CD4-positive, CD25-positive, alpha-beta regulatory T cell (primary cell): ENCODE results near the gene AGBL4. TPM values are rescaled to one million over a fixed set of nuclear protein-coding genes. Genes with fewer than 3 reads are reported as not detected.
A peak's percentile ranks its signal among the peaks of the same experiment; 100 is the strongest.
"Not testable (repeated sequence)": the region's sequence is repeated elsewhere in the genome, so short reads cannot be mapped to it uniquely, and the experiment has no call there.

Experiments used
- ATAC-seq, 2 donors: fragments of 150-1000 bp; cut with Tn5 transposase; one replicate each; pipeline ENCODE4 v1.10.0; 2021; ENCODE audit warnings: low read depth in 2 of 2, moderate number of reproducible peaks in 2 of 2, moderate library complexity in 1 of 2
- DNase-seq, 3 donors: peaks; one replicate each; pipeline versions ENCODE4 v3.0.0 to v3.0.0-alpha.2; 2012 to 2022; ENCODE audit warnings: mixed read lengths in 1 of 3
- H3K27ac ChIP-seq: one replicate; pipeline ENCODE4 v1.7.0; 2013; ENCODE audit warnings: mild to moderate bottlenecking, low read length; ENCODE audit not compliant: insufficient read depth, poor library complexity, severe bottlenecking
- H3K27me3 ChIP-seq: one replicate; pipeline ENCODE4 v1.7.0; 2013; ENCODE audit warnings: low read length; ENCODE audit not compliant: control insufficient read depth, insufficient read depth
- H3K36me3 ChIP-seq: one replicate; pipeline ENCODE4 v1.7.0; 2013; ENCODE audit warnings: mild to moderate bottlenecking, low read length, moderate library complexity; ENCODE audit not compliant: control insufficient read depth, insufficient read depth
- H3K4me1 ChIP-seq: 2 replicates; pipeline ENCODE4 v1.7.0; 2013; ENCODE audit warnings: mild to moderate bottlenecking, low read length; ENCODE audit not compliant: insufficient read depth, control insufficient read depth, poor library complexity, severe bottlenecking
- H3K4me3 ChIP-seq: one replicate; pipeline ENCODE4 v1.7.0; 2013; ENCODE audit warnings: low read depth, mild to moderate bottlenecking, low read length, moderate library complexity
- H3K9me3 ChIP-seq, 2 experiments: 1 replicate in 1 of 2; 2 replicates in 1 of 2; pipeline ENCODE4 v1.7.0; 2013; ENCODE audit warnings: low read length in 2 of 2, mild to moderate bottlenecking in 1 of 2, moderate library complexity in 1 of 2; ENCODE audit not compliant: control insufficient read depth in 2 of 2
- H3K27ac Mint-ChIP-seq, 3 donors: one replicate each; pipeline ENCODE4 v1.8.0; 2020 to 2022; ENCODE audit warnings: mild to moderate bottlenecking in 3 of 3, mixed read lengths in 3 of 3, moderate library complexity in 2 of 3
- H3K27me3 Mint-ChIP-seq: one replicate; pipeline ENCODE4 v1.8.0; 2022; ENCODE audit warnings: mild to moderate bottlenecking, mixed read lengths
- H3K36me3 Mint-ChIP-seq: one replicate; pipeline ENCODE4 v1.8.0; 2020; ENCODE audit warnings: mixed read lengths
- H3K4me1 Mint-ChIP-seq, 4 donors: one replicate each; pipeline ENCODE4 v1.8.0; 2020 to 2022; ENCODE audit warnings: mixed read lengths in 4 of 4, mild to moderate bottlenecking in 1 of 4
- H3K4me3 Mint-ChIP-seq, 4 donors: one replicate each; pipeline ENCODE4 v1.8.0; 2020 to 2022; ENCODE audit warnings: mild to moderate bottlenecking in 4 of 4, mixed read lengths in 4 of 4, moderate library complexity in 3 of 4
- H3K9me3 Mint-ChIP-seq, 7 donors: one replicate each; pipeline ENCODE4 v1.8.0; 2020 to 2022; ENCODE audit warnings: mixed read lengths in 7 of 7, mild to moderate bottlenecking in 3 of 7, moderate library complexity in 2 of 7
- polyA plus RNA-seq, 4 donors: library from polyadenylated mRNA; unstranded; fragments of 300-500 nt; fragmentation: Illumina TruSeq; gene quantifications; one replicate each; pipeline ENCODE4 v1.2.3, GENCODE V29; 2021
- total RNA-seq: library from RNA; stranded (reverse); gene quantifications from one replicate; pipeline ENCODE4 v1.2.3, GENCODE V29; 2022

AGBL4 gene
- total and polyA plus RNA-seq, 5 donors from 2014 or later = 0.47 TPM; not detected in 4

DNA sequence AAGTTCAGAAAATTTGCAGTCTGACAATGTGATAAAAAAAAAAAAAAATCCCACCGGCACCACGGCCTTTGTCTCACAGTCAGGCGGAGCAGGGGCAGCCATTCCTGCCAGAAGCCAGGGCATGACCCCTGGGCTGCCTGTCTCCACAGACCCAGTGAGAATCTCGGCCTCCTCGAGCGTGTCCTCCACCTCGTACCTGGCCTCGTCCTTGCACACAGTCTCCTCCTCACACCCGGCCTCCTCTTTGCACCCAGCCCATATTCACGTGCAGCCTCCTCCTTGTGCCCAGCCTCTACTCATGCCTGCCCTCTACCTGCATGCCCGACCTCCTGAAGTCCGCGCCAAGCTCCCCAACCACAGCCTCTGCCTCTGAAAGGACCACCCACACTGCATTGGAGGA, 182.0 kb downstream of the AGBL4 start:
- DNase-seq (no peak), ATAC-seq (no peak)
- Histone ChIP-seq H3K9me3 (peaks cover 8 to 17% of the 10 kb centered on the region in 2 experiments), H3K4me1 (no peaks in the 10 kb centered on the region), H3K4me3 (no peak overlapping the region), H3K27ac (no peak overlapping the region), H3K36me3 (no peaks in the 10 kb centered on the region), H3K27me3 (no peaks in the 10 kb centered on the region)
- H3K27me3 Mint-ChIP-seq = no peaks in the 10 kb centered on the region
- H3K36me3 Mint-ChIP-seq = no peaks in the 10 kb centered on the region
- H3K4me3 Mint-ChIP-seq = no peak overlapping the region
- H3K4me1 Mint-ChIP-seq = no peaks in the 10 kb centered on the region
- no peak overlapping the region for H3K27ac Mint-ChIP-seq
- H3K9me3 Mint-ChIP-seq = peaks cover 4 to 41% (median 16%) of the 10 kb centered on the region in 7 donors

DNA sequence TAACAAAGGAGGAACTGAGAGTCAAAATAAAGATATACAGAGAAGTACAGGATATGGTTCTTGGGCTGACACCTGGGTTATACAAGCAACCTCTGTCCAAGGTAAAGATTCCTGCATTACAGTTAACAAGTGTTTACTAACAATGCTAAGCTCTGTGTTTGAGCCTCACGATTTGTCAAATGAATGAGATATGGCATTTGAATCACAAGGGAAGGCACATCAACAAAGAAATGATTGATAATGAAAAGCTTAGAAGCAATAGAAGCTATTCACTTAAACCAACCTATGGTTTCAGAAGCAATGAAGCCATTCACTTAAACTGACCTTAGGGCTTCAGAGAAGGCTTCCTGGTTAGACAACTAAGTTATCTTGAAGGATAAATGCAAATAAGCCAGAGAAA, 199.5 kb downstream of the AGBL4 start:
- no peaks in the 10 kb centered on the region for H3K27me3 ChIP-seq
- no peak overlapping the region for H3K27ac Mint-ChIP-seq
- no peak overlapping the region for H3K4me3 ChIP-seq
- no peaks in the 10 kb centered on the region for H3K4me1 Mint-ChIP-seq
- H3K9me3 ChIP-seq = no peaks in the 10 kb centered on the region
- no peaks in the 10 kb centered on the region for H3K27me3 Mint-ChIP-seq
- H3K36me3 Mint-ChIP-seq = no peaks in the 10 kb centered on the region
- no peaks in the 10 kb centered on the region for H3K36me3 ChIP-seq
- H3K4me1 ChIP-seq = no peaks in the 10 kb centered on the region
- H3K27ac ChIP-seq = no peak overlapping the region
- no peak for DNase-seq
- H3K9me3 Mint-ChIP-seq = peaks cover 0 to 40% (median 6%) of the 10 kb centered on the region in 7 donors
- no peak for ATAC-seq
- no peak overlapping the region for H3K4me3 Mint-ChIP-seq

DNA sequence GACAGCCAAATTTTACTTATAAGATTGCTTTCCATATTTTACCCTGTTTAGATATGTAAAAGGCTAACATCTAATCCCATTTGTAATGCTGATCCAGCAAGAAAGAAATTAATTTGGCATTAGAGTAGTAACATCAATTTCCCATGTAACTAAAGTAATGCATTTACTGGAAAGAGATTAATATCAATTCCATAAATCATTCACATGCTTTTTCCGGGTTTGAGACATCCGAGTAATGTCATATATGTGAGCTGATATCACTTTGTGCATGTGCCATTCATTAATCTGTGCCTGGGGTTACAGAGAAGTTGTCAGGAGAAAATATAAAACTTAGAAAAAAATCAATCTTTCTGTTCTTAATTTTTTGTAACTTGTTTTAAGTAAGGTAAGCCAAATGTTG, 206.1 kb downstream of the AGBL4 start:
- Mint-ChIP-seq H3K4me1 (no peaks in the 10 kb centered on the region), H3K27me3 (no peaks in the 10 kb centered on the region), H3K27ac (no peak overlapping the region), H3K4me3 (no peak overlapping the region), H3K9me3 (peaks cover 0 to 11% (median 2%) of the 10 kb centered on the region in 7 donors), H3K36me3 (no peaks in the 10 kb centered on the region)
- H3K27ac ChIP-seq = no peak overlapping the region
- H3K4me3 ChIP-seq = no peak overlapping the region
- no peaks in the 10 kb centered on the region for H3K36me3 ChIP-seq
- H3K9me3 ChIP-seq = no peaks in the 10 kb centered on the region
- H3K4me1 ChIP-seq = no peaks in the 10 kb centered on the region
- H3K27me3 ChIP-seq = no peaks in the 10 kb centered on the region
- ATAC-seq (no peak), DNase-seq (no peak)

DNA sequence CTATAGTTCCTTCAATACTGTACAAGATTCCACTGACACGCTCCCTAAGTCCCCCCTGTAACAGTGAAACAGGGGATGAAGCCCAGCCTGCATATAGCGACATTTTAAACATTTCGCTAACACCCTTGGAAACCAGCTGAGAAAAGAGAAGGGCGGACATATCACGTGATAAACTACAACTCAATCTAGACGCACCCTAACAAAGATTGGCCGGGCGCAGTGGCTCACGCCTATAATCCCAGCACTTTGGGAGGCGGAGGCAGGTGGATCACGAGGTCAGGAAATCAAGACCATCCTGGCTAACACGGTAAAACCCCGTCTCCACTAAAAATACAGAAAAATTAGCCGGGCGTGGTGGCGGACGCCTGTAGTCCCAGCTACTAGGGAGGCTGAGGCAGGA, 236.7 kb downstream of the AGBL4 start:
- H3K4me3 Mint-ChIP-seq, H3K9me3 Mint-ChIP-seq, H3K27me3 Mint-ChIP-seq, H3K27me3 ChIP-seq, DNase-seq, ATAC-seq, H3K36me3 ChIP-seq, H3K27ac ChIP-seq, H3K36me3 Mint-ChIP-seq, H3K4me1 Mint-ChIP-seq, H3K4me1 ChIP-seq, H3K9me3 ChIP-seq, H3K27ac Mint-ChIP-seq, H3K4me3 ChIP-seq: not testable (repeated sequence)

DNA sequence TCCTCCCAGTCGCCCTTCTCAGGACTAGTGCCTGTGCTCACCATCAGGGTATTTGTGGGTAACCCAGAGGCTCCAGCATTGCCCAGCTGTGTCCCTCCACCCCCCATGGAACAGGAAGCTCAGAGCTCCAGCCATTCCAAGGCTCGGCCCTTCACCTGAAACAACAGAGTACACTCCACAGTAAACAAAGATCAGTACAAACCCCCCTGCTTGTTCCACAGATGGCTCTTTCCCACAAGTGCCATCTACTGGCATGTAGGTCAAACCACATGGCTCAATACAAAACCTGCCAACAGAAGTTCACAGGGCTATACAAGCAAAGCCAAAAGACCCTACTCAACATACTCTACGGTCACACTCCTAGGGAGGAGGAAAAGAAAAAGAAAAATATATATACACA, 258.7 kb downstream of the AGBL4 start:
- peak overlapping the region in 1 of 4 donors; percentile 4 for H3K4me3 Mint-ChIP-seq
- no peaks in the 10 kb centered on the region for H3K36me3 ChIP-seq
- no peak overlapping the region for H3K27ac Mint-ChIP-seq
- H3K9me3 ChIP-seq = peaks cover 4 to 11% of the 10 kb centered on the region in 2 experiments
- no peaks in the 10 kb centered on the region for H3K27me3 Mint-ChIP-seq
- ATAC-seq = no peak
- no peak for DNase-seq
- no peaks in the 10 kb centered on the region for H3K4me1 Mint-ChIP-seq
- no peaks in the 10 kb centered on the region for H3K4me1 ChIP-seq
- peaks cover 0 to 28% (median 7%) of the 10 kb centered on the region in 7 donors for H3K9me3 Mint-ChIP-seq
- no peaks in the 10 kb centered on the region for H3K27me3 ChIP-seq
- no peak overlapping the region for H3K4me3 ChIP-seq
- no peak overlapping the region for H3K27ac ChIP-seq
- H3K36me3 Mint-ChIP-seq = no peaks in the 10 kb centered on the region

DNA sequence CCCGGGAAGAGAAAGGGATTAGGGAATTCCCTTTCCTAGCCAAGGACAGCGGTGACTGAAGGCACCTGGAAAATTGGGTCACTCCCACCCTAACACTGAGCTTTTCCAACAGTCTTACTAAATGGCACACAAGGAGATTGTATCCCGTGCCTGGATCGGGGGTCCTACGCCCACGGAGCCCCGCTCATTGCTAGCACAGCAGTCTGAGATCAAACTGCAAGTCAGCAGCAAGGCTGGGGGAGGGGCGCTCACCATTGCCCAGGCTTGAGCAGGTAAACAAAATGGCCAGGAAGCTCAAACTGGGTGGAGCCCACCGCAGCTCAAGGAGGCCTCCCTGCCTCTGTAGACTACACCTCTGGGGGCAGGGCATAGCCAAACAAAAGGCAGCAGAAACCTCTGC, 285.6 kb downstream of the AGBL4 start:
- H3K27me3 ChIP-seq, H3K4me3 ChIP-seq, H3K4me1 ChIP-seq, H3K4me3 Mint-ChIP-seq, H3K9me3 ChIP-seq, H3K27me3 Mint-ChIP-seq, ATAC-seq, H3K36me3 Mint-ChIP-seq, H3K27ac ChIP-seq, H3K36me3 ChIP-seq, H3K27ac Mint-ChIP-seq, DNase-seq, H3K4me1 Mint-ChIP-seq: not testable (repeated sequence)
- peaks cover 0 to 28% (median 12%) of the 10 kb centered on the region in 7 donors for H3K9me3 Mint-ChIP-seq

DNA sequence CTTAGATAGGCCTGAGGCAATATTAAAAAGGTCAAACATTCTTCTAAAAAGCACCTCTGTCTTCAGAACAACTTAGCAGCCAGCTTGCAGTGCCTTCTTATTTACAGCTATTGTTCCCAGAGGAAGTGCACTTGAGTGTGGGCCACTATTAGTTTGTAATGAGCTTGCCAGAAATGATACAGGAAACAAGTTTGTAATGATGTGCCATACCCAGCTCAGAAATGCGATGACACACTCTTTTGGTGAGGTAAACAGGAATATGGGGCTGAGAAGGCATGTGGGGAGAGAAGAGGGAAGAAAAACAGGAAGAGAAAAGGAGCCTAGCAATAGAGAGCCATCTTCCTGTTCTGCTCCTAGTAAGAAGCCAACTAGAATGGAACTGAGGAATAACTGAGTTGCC, 295.4 kb downstream of the AGBL4 start:
- no peak for DNase-seq
- Histone ChIP-seq H3K4me3 (no peak overlapping the region), H3K27ac (no peak overlapping the region), H3K27me3 (no peaks in the 10 kb centered on the region), H3K4me1 (no peaks in the 10 kb centered on the region), H3K36me3 (no peaks in the 10 kb centered on the region), H3K9me3 (no peaks in the 10 kb centered on the region)
- Mint-ChIP-seq H3K27me3 (no peaks in the 10 kb centered on the region), H3K27ac (no peak overlapping the region), H3K9me3 (peaks cover 0 to 17% (median 10%) of the 10 kb centered on the region in 7 donors), H3K4me3 (no peak overlapping the region), H3K4me1 (no peaks in the 10 kb centered on the region), H3K36me3 (no peaks in the 10 kb centered on the region)
- ATAC-seq = no peak

DNA sequence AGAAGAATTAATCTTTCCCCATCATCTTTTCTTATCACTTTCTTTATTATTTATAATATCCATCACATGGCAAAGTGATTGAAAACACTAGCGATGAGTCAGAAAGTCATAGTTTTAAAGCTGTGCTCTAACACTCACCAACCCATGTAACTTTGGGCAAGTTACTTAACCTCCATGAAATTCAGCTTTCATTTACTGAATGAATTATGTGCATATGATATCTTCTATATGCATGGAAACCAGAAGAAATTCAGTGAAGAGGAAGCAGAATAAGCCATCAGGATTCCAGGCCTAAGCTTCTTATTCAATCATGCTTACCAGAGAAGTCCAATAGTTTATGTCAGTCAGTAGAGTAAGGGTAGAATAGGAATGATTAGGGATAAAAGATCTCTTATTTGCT, 300.1 kb downstream of the AGBL4 start:
- Mint-ChIP-seq H3K4me3 (no peak overlapping the region), H3K27me3 (no peaks in the 10 kb centered on the region), H3K36me3 (no peaks in the 10 kb centered on the region), H3K4me1 (no peaks in the 10 kb centered on the region), H3K27ac (no peak overlapping the region), H3K9me3 (peaks cover 0 to 11% (median 5%) of the 10 kb centered on the region in 7 donors)
- no peak overlapping the region for H3K27ac ChIP-seq
- no peaks in the 10 kb centered on the region for H3K4me1 ChIP-seq
- no peaks in the 10 kb centered on the region for H3K27me3 ChIP-seq
- DNase-seq (no peak), ATAC-seq (no peak)
- no peak overlapping the region for H3K4me3 ChIP-seq
- H3K9me3 ChIP-seq = no peaks in the 10 kb centered on the region
- no peaks in the 10 kb centered on the region for H3K36me3 ChIP-seq
